Hepatocyte (in vitro differentiated cells): ENCODE data around the gene GRID1. TPM values are rescaled to one million over a fixed set of nuclear protein-coding genes. Genes with fewer than 3 reads are reported as not detected.

Experiments
- DNase-seq: peaks from one replicate; pipeline ENCODE4 v3.0.0-alpha.2; 2016; ENCODE audit warnings: low spot score
- H2AFZ ChIP-seq: fragments of 200-600 bp; sonication (generic); 2 replicates; pipeline ENCODE4 v1.6.0; 2016; ENCODE audit warnings: antibody characterized with exemption, mild to moderate bottlenecking
- H3K27ac ChIP-seq: fragments of 200-600 bp; sonication (generic); 2 replicates; pipeline ENCODE4 v1.5.1; 2016; ENCODE audit warnings: mild to moderate bottlenecking
- H3K27me3 ChIP-seq: fragments of 200-600 bp; sonication (generic); 2 replicates; pipeline ENCODE4 v1.6.1; 2016
- H3K36me3 ChIP-seq: fragments of 200-600 bp; sonication (generic); replicated peaks from 2 replicates; pipeline ENCODE4 v1.5.1; 2016; ENCODE audit warnings: low read depth; ENCODE audit not compliant: insufficient read depth
- H3K4me1 ChIP-seq: fragments of 200-600 bp; sonication (generic); 2 replicates; pipeline ENCODE4 v1.5.1; 2016; ENCODE audit warnings: mild to moderate bottlenecking, moderate library complexity; ENCODE audit not compliant: insufficient read depth
- H3K4me2 ChIP-seq: fragments of 200-600 bp; sonication (generic); 2 replicates; pipeline ENCODE4 v1.6.0; 2016
- H3K4me3 ChIP-seq: fragments of 200-600 bp; sonication (generic); 2 replicates; pipeline ENCODE4 v1.5.1; 2016; ENCODE audit warnings: mild to moderate bottlenecking
- H3K79me2 ChIP-seq: fragments of 200-600 bp; sonication (generic); 2 replicates; pipeline ENCODE4 v1.6.0; 2017; ENCODE audit warnings: mild to moderate bottlenecking
- H3K9me2 ChIP-seq: fragments of 200-600 bp; sonication (generic); replicated peaks from 2 replicates; pipeline ENCODE4 v1.6.0; 2017; ENCODE audit warnings: mild to moderate bottlenecking; ENCODE audit not compliant: insufficient read depth
- H3K9me3 ChIP-seq: fragments of 200-600 bp; sonication (generic); 2 replicates; pipeline ENCODE4 v1.5.1; 2016; ENCODE audit warnings: low read depth, mild to moderate bottlenecking
- H4K20me1 ChIP-seq: fragments of 200-600 bp; sonication (generic); 2 replicates; pipeline ENCODE4 v1.6.0; 2016; ENCODE audit warnings: mild to moderate bottlenecking; ENCODE audit not compliant: insufficient read depth, poor library complexity, severe bottlenecking
- EZH2 ChIP-seq: fragments of 200-600 bp; sonication (generic); IDR thresholded peaks from 2 replicates; pipeline ENCODE4 v1.6.1; 2016; ENCODE audit warnings: antibody characterized with exemption, mild to moderate bottlenecking, borderline replicate concordance
- EZH2phosphoT487 ChIP-seq: fragments of 200-600 bp; sonication (generic); IDR thresholded peaks from one replicate; pipeline ENCODE4 v1.6.1; 2018; ENCODE audit warnings: antibody characterized with exemption, mild to moderate bottlenecking, low read depth, moderate library complexity; ENCODE audit not compliant: unreplicated experiment, severe bottlenecking
- WGBS: methylation state at CpG from one replicate; pipeline ENCODE4 v1.1.6; 2016; ENCODE audit warnings: low lambda C conversion rate; ENCODE audit errors: missing lambda C conversion rate; 5-methylcytosine and 5-hydroxymethylcytosine counted together
- polyA plus RNA-seq: library from polyadenylated mRNA; unstranded; fragments of >200 nt; fragmentation: Nextera tagmentation; extraction: Ambion mirVana; gene quantifications from 2 replicates; pipeline ENCODE4 v1.2.1, GENCODE V29; 2016
- total RNA-seq: library from RNA; depleted of rRNA; stranded (reverse); fragments of >200 nt; gene quantifications from 2 replicates; pipeline ENCODE4 v1.2.3, GENCODE V29; 2014
- TF ChIP-seq, protein P1 (sequence below): fragments of 200-600 bp; sonication (generic); IDR thresholded peaks from 2 replicates; pipeline ENCODE4 v1.5.1; 2016; ENCODE audit warnings: antibody characterized with exemption, mild to moderate bottlenecking; ENCODE audit not compliant: poor library complexity

GRID1 gene
- total and polyA plus RNA-seq, 2 experiments from 2014 or later, result 0.07 to 0.37 TPM

GRCh38 chr10:86286236-86287109 lies 80.1 kb downstream of the GRID1 start:
- Histone ChIP-seq H3K9me2 (no peaks in the 10 kb centered on the region), H3K9me3 (no peaks in the 10 kb centered on the region), H3K79me2 (no peaks in the 10 kb centered on the region), H3K27me3 (no peaks in the 10 kb centered on the region), H3K4me2 (no peak overlapping the region), H4K20me1 (no peaks in the 10 kb centered on the region), H2AFZ (no peak overlapping the region), H3K36me3 (no peaks in the 10 kb centered on the region), H3K4me1 (no peaks in the 10 kb centered on the region), H3K4me3 (no peak overlapping the region), H3K27ac (no peak overlapping the region)
- TF ChIP-seq EZH2 (no peak), EZH2phosphoT487 (no peak)
- TF ChIP-seq, protein P1, sequence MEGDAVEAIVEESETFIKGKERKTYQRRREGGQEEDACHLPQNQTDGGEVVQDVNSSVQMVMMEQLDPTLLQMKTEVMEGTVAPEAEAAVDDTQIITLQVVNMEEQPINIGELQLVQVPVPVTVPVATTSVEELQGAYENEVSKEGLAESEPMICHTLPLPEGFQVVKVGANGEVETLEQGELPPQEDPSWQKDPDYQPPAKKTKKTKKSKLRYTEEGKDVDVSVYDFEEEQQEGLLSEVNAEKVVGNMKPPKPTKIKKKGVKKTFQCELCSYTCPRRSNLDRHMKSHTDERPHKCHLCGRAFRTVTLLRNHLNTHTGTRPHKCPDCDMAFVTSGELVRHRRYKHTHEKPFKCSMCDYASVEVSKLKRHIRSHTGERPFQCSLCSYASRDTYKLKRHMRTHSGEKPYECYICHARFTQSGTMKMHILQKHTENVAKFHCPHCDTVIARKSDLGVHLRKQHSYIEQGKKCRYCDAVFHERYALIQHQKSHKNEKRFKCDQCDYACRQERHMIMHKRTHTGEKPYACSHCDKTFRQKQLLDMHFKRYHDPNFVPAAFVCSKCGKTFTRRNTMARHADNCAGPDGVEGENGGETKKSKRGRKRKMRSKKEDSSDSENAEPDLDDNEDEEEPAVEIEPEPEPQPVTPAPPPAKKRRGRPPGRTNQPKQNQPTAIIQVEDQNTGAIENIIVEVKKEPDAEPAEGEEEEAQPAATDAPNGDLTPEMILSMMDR, result no peak
- WGBS, result 87% methylated on average over 18 of the region's 18 CpGs
- DNase-seq, result no peak

DNA sequence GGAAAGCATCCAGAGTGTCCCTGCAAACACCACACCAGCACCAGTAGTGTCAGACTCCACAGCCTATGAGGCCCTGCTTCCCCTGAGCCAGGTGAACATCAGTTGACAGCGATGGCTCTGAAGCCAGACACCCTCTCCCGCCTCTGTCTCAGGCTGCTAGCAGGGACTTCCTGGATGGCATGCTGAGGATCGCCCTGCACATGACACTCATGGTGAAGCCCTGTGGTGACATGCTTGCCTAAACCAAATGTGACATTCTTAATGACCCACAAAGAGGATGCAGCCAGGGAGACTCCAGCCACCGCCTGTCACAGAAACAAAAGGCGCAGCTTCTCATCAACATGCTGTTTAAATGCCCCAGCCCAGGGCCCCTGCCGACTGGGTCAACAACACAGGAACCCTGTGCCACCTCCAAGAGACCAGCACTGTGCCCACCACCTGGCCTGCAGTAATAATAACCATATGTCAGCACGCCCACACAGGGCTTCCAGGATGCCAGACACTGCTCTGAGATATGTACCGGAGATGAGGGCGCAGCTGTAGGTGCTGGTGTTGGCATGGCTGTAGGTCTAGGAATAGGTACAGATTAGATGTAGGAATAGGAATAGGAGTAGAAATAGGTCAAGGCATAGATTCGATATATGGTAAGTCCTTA lies 81.3 kb downstream of the GRID1 start:
- DNase-seq, result no peak
- Histone ChIP-seq H3K27me3 (no peaks in the 10 kb centered on the region), H3K4me1 (no peaks in the 10 kb centered on the region), H4K20me1 (no peaks in the 10 kb centered on the region), H2AFZ (no peak overlapping the region), H3K4me3 (no peak overlapping the region), H3K27ac (no peak overlapping the region), H3K36me3 (no peaks in the 10 kb centered on the region), H3K79me2 (no peaks in the 10 kb centered on the region), H3K4me2 (no peak overlapping the region), H3K9me2 (no peaks in the 10 kb centered on the region), H3K9me3 (no peaks in the 10 kb centered on the region)
- TF ChIP-seq, protein P1, result no peak
- no peak for TF ChIP-seq EZH2
- TF ChIP-seq EZH2phosphoT487, result no peak
- WGBS, result 89% methylated on average over 10 of the region's 10 CpGs

DNA sequence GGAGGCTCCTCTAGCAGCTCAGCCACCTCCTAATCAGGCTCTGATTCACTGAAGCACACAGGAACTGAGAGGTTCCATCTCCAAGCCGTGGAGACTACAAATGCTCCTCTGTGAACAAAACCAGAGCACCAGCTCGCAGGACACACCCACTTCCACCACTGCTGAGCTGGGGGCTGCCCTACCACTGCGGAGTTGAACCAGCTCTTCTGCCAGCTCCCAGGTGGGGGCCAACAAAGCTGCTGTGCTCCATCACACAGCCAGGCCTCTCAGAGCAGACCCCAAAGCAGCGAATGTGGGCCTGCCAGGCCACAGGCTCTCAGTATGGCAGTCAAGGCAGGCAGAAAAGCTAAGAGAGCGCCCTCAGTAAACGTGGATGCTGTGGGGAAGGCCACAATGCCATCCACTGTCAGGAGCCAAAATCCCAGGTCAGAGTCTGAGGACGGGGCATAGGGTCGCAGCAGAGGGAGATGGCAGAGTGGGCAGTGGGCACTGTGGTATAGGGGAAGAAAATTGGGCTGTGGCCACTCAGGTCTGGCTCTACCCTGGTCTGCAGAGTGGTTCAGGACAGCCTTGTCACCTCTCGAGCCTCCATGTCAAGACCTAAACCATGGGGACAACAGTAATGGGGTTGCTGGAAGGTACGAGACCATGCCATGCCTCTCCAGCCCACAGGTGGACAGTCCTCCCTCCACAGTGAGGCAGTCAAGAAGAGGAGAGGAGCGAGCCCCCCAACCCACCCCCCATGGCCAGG lies 82.1 kb downstream of the GRID1 start:
- no peaks in the 10 kb centered on the region for H4K20me1 ChIP-seq
- H3K27ac ChIP-seq, result no peak overlapping the region
- H3K4me2 ChIP-seq, result no peak overlapping the region
- 75% methylated on average over 11 of the region's 11 CpGs for WGBS
- no peak overlapping the region for H2AFZ ChIP-seq
- H3K4me3 ChIP-seq, result no peak overlapping the region
- no peaks in the 10 kb centered on the region for H3K9me2 ChIP-seq
- no peaks in the 10 kb centered on the region for H3K79me2 ChIP-seq
- no peaks in the 10 kb centered on the region for H3K36me3 ChIP-seq
- TF ChIP-seq, protein P1, result no peak
- TF ChIP-seq EZH2phosphoT487, result no peak
- TF ChIP-seq EZH2, result no peak
- no peaks in the 10 kb centered on the region for H3K4me1 ChIP-seq
- no peaks in the 10 kb centered on the region for H3K9me3 ChIP-seq
- no peak for DNase-seq
- no peaks in the 10 kb centered on the region for H3K27me3 ChIP-seq
